ENCODE results near the gene DNER.
"Not testable (repeated sequence)": the region's sequence is repeated elsewhere in the genome, so short reads cannot be mapped to it uniquely, and the experiment has no call there.

DNER gene

GRCh38 chr2:229728370-229728769 lies 14.0 kb upstream of the DNER start:
- DNase-seq (ENCODE audit: low read depth), result no peak
- no peak overlapping the region for H3K4me3 ChIP-seq (ENCODE audit: low read depth, low read length)
- TF ChIP-seq, protein P1, sequence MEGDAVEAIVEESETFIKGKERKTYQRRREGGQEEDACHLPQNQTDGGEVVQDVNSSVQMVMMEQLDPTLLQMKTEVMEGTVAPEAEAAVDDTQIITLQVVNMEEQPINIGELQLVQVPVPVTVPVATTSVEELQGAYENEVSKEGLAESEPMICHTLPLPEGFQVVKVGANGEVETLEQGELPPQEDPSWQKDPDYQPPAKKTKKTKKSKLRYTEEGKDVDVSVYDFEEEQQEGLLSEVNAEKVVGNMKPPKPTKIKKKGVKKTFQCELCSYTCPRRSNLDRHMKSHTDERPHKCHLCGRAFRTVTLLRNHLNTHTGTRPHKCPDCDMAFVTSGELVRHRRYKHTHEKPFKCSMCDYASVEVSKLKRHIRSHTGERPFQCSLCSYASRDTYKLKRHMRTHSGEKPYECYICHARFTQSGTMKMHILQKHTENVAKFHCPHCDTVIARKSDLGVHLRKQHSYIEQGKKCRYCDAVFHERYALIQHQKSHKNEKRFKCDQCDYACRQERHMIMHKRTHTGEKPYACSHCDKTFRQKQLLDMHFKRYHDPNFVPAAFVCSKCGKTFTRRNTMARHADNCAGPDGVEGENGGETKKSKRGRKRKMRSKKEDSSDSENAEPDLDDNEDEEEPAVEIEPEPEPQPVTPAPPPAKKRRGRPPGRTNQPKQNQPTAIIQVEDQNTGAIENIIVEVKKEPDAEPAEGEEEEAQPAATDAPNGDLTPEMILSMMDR (conservative IDR thresholded peaks at IDR 0.05; ENCODE audit: low read depth, low read length), result no peak

GRCh38 chr2:229726643-229727042 lies 12.3 kb upstream of the DNER start:
- DNase-seq (ENCODE audit: low read depth), result no peak
- no peak overlapping the region for H3K4me3 ChIP-seq (ENCODE audit: low read depth, low read length)
- TF ChIP-seq, protein P1 (conservative IDR thresholded peaks at IDR 0.05; ENCODE audit: low read depth, low read length), result no peak

GRCh38 chr2:229725716-229726574 lies 11.6 kb upstream of the DNER start:
- H3K4me3 ChIP-seq (ENCODE audit: low read depth, low read length), result no peak overlapping the region
- TF ChIP-seq, protein P1 (conservative IDR thresholded peaks at IDR 0.05; ENCODE audit: low read depth, low read length), result no peak
- DNase-seq (ENCODE audit: low read depth), result peak; percentile 95

DNA sequence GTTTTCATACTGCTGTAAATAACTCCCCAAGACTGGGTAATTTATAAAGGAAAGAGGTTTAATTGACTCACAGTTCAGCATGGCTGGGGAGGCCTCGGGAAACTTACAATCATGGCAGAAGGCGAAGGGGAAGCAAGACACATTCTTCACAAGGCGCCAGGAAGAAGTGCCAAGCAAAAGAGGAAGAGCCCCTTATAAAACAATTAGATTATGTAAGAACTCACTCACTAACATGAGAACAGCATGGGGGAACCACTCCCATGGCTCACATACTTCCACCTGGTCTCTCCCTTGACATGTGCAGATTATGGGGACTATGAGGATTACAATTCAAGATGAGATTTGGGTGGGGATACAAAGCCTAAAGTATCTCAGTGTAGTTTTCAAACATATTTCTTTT lies 8.8 kb upstream of the DNER start:
- H3K4me3 ChIP-seq (ENCODE audit: low read depth, low read length); DNase-seq (ENCODE audit: low read depth): not testable (repeated sequence)

GRCh38 chr2:229719926-229720647 lies 5.7 kb upstream of the DNER start:
- DNase-seq (ENCODE audit: low read depth), result peak; percentile 24
- H3K4me3 ChIP-seq (ENCODE audit: low read depth, low read length), result no peak overlapping the region
- TF ChIP-seq, protein P1 (conservative IDR thresholded peaks at IDR 0.05; ENCODE audit: low read depth, low read length), result no peak

DNA sequence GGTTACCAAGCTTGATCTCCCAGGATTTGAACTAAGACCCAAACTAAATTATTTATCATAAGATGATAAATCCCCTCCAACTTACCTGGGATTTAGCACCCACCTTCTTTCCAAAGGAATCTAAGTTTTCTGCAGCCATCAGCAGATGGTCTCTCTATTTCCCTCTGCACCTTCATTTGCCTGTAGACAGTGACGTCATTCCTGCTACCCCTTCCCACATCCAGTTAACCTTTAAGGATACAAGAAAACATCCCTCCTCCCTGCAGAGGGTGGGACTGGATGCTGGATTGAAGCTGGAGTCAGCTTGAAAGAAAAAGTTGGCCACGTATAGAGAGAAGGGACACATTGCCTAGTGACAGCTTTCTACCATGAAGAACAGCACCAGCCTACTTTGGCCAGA lies 3.7 kb upstream of the DNER start:
- DNase-seq (ENCODE audit: low read depth), result no peak

DNA sequence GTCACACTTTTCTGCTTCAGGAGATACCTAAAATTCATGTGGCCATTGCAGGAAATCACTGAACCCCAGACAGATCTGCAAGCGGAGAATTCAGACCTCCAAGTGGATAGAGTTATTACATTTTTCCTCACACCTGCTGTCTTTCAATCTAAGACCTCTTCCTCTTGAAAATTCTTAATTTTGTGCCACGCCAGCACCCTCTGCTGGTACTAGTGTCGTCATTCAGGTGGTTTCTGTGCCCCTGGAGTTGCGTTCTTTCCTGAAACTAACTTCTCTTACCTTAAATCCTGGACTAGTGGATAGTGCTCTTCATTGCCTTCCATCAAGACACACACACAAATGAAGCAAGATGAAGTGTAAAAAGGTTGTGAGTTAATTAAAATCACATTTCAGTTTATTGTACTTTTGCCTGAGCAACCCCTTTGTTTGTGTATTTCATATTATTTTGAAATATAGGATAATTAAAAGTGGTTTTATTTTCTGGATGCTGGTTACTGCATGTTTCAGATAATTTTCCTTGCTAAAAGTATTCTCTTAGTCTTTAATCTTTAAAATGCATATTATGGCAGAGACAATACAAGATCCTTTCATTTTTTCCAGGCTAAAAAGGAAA lies 1.6 kb upstream of the DNER start:
- DNase-seq (ENCODE audit: low read depth), result peak; percentile 46
- TF ChIP-seq, protein P1 (conservative IDR thresholded peaks at IDR 0.05; ENCODE audit: low read depth, low read length), result peak; percentile 67
- H3K4me3 ChIP-seq (ENCODE audit: low read depth, low read length), result no peak overlapping the region

More for the DNA sequence above, 3.7 kb upstream of the DNER start:
- H3K4me3 ChIP-seq (ENCODE audit: low read depth, low read length), result no peak overlapping the region
- TF ChIP-seq, protein P1 (conservative IDR thresholded peaks at IDR 0.05; ENCODE audit: low read depth, low read length), result no peak

All from choroid plexus epithelial cell (primary cell).